PFSK-1 (cell line): ENCODE data around the gene IL12RB1.

Experiments used
- POLR2AphosphoS5 ChIP-seq: IDR thresholded peaks from 2 replicates; pipeline ENCODE4 v1.6.1; 2012; ENCODE audit warnings: low read depth, mild to moderate bottlenecking, control low read depth, low read length, moderate library complexity
- TAF1 ChIP-seq: IDR thresholded peaks from 2 replicates; pipeline ENCODE4 v1.6.1; 2012; ENCODE audit warnings: low read length, control low read depth, borderline replicate concordance; ENCODE audit not compliant: insufficient read depth

GRCh38 chr19:18070181-18070580, 16.6 kb downstream of the IL12RB1 start:
- no peak for TF ChIP-seq POLR2AphosphoS5
- no peak for TF ChIP-seq TAF1
